ENCODE results near the gene CNGB1. TPM values are rescaled to one million over a fixed set of nuclear protein-coding genes. Genes with fewer than 3 reads are reported as not detected.

The CNGB1 gene
- total and polyA plus RNA-seq, 2 of the 13 experiments (the other 11 are each of a cell fraction or from before 2014, with no cell fraction given) = 0.02 to 0.15 TPM

- TF ChIP-seq SOX13 (IDR thresholded peaks at IDR 0.05) (no peak), SOX13 (CRISPR knock-in tag; conservative IDR thresholded peaks at IDR 0.05 in 1 of 2, IDR thresholded peaks at IDR 0.05 in 1 of 2) (peak in 1 of 2 experiments; percentile 53; a peak in 1 of 4 replicates), ZNF121 (CRISPR knock-in tag; IDR thresholded peaks at IDR 0.05) (peak; percentile 15; the same call in 1 of the 2 replicates), HDAC2 (CRISPR knock-in tag; IDR thresholded peaks at IDR 0.05) (peak; percentile 53; the same call in 1 of the 2 replicates), ARID5B (CRISPR knock-in tag; IDR thresholded peaks at IDR 0.05) (peak; percentile 59; the same call in 1 of the 2 replicates), ZNF232 (CRISPR knock-in tag; IDR thresholded peaks at IDR 0.05; ENCODE audit: borderline replicate concordance) (peak; percentile 31; the same call in 1 of the 2 replicates), POLR2AphosphoS5 (IDR thresholded peaks at IDR 0.05; ENCODE audit: low read depth, low read length) (peak; percentile 74), ATF7 (IDR thresholded peaks at IDR 0.05) (no peak), ATF7 (CRISPR knock-in tag; IDR thresholded peaks at IDR 0.05) (peak; percentile 34; the same call in 1 of the 2 replicates), SMAD3 (CRISPR knock-in tag; IDR thresholded peaks at IDR 0.05) (no peak; the same call in 1 of the 2 replicates), ZNF205 (CRISPR knock-in tag; IDR thresholded peaks at IDR 0.05) (no peak), PHF8 (CRISPR knock-in tag; IDR thresholded peaks at IDR 0.05) (0 out of 2 replicates have a peak, but pooled peaks have one; percentile 17), NRL (CRISPR knock-in tag; IDR thresholded peaks at IDR 0.05; ENCODE audit: borderline replicate concordance) (0 out of 2 replicates have a peak, but pooled peaks have one; percentile 49), MXD4 (CRISPR knock-in tag; IDR thresholded peaks at IDR 0.05) (no peak), ZBTB20 (CRISPR knock-in tag; IDR thresholded peaks at IDR 0.05; ENCODE audit: borderline replicate concordance, low read depth) (no peak), RELA (CRISPR knock-in tag; IDR thresholded peaks at IDR 0.05) (peak; percentile 78; the same call in 1 of the 2 replicates), ZNF772 (CRISPR knock-in tag; IDR thresholded peaks at IDR 0.05) (peak; percentile 47), CCDC6 (CRISPR knock-in tag; IDR thresholded peaks at IDR 0.05) (0 out of 2 replicates have a peak, but pooled peaks have one; percentile 42), KAT7 (CRISPR knock-in tag; IDR thresholded peaks at IDR 0.05; ENCODE audit: borderline replicate concordance) (peak; percentile 58; the same call in 1 of the 2 replicates), ZBTB21 (CRISPR knock-in tag; IDR thresholded peaks at IDR 0.05) (peak; percentile 83), CBX5 (CRISPR knock-in tag; IDR thresholded peaks at IDR 0.05; ENCODE audit: borderline replicate concordance) (0 out of 2 replicates have a peak, but pooled peaks have one; percentile 7), EP300 (IDR thresholded peaks at IDR 0.05; ENCODE audit: low read depth in 2 of 2, low read length in 2 of 2) (no peak), EP300 (CRISPR knock-in tag; IDR thresholded peaks at IDR 0.05; ENCODE audit: borderline replicate concordance) (no peak), HINFP (CRISPR knock-in tag; IDR thresholded peaks at IDR 0.05; ENCODE audit: low read depth) (no peak)
Measured at GRCh38 chr16:57892447-57893096, 78.4 kb downstream of the CNGB1 start (continued).

Data from HepG2 (cell line).